ENCODE measurements around the gene SCNM1.
"Not testable (repeated sequence)": the region's sequence is repeated elsewhere in the genome, so short reads cannot be mapped to it uniquely, and the experiment has no call there.

SCNM1 gene

DNA sequence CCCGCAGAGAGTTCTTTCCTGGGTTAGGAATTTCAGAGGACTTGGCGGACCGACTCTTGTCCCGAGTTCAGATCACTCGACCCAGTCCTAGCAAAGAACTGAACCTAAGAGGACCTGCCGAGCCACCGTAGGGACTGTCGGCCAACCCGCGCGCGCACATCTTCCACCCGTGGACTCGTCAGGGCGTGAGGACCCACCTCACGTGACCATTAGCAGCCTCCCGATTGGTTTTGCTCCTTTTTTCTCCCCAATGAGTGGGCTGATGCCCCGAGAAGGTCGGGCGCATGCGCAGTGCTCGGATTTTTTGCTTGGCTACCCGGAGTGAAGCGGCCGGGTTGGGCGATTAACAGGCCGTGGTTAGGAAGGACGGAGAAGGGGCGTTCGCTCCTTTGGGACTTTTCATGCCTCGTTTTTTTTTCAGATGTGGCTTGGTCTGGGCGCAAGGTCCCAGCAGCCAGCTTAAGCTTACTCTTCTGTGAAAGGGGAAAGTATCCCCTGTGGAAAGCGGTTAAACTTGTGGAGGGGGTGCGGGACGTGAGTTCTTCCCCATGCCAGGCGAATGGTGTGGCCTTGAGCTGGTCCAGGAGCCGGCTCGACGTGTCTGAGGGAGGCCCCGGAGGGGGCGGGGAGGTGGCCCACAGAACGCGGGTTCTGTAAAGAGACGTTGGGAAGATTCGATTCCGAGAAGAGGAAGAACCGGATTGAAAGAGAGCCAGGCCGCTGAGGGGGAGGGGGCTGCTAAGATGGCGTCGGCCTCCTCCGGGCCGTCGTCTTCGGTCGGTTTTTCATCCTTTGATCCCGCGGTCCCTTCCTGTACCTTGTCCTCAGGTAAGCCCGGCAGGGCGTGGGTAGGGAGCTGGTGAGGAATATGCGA is 32.5 kb downstream of the SCNM1 start, which contains the start of gene PIP5K1A:
Gene PIP5K1A (plus strand): TSS at position 299 of the 874 bp plus-strand sequence. CDS start 445 bp downstream, at position 744.
- H3K27me3 Mint-ChIP-seq: no peaks in the 10 kb centered on the region
- H3K9me3 Mint-ChIP-seq: no peaks in the 10 kb centered on the region
- peak within 1 kb of the TSS; percentile 100 for H3K4me3 Mint-ChIP-seq
- H3K27ac Mint-ChIP-seq: peak within 1 kb of the TSS; percentile 99
- H3K36me3 Mint-ChIP-seq: peaks cover 11% of the 10 kb centered on the region
- peaks cover 45% of the 10 kb centered on the region for H3K4me1 Mint-ChIP-seq

DNA sequence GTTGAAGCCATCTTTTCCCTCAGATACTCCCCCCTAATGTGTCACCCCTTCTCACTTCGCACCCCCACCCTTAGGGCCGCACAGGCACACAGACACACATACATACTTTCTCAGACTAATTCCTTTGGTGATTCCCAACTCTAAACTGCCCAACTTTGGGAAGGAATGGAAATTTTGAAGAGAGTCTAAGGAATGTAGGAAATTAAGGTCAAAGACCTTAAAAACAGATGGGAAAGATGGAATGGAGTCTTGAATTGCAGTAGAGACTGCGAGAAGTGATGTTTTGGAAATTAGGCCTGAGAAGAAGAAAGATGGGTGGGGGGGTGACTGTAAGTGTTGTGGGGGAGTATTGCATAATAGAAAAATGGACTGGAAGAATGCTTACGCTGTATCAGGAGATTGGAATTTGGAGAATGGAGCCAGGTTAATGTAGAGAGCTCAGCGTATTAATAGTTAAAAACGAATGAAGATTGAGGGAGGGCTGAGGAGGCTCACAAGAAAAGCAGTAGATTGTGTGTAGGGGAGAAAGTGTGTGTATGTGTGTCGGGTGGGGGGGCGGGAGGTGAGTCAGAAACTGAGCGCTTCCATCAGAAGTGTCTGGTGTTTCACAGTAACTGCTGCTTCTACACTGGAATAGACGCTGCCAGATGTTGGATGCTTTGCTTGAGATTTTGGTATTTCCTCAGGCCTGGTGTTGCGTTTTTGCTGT is 34.1 kb downstream of the SCNM1 start:
- peaks cover 53% of the 10 kb centered on the region for H3K4me1 Mint-ChIP-seq
- peaks cover 11% of the 10 kb centered on the region for H3K36me3 Mint-ChIP-seq
- H3K27me3 Mint-ChIP-seq: no peaks in the 10 kb centered on the region
- no peaks in the 10 kb centered on the region for H3K9me3 Mint-ChIP-seq
- peak overlapping the region; percentile 99 for H3K27ac Mint-ChIP-seq
- H3K4me3 Mint-ChIP-seq: peak overlapping the region; percentile 100

DNA sequence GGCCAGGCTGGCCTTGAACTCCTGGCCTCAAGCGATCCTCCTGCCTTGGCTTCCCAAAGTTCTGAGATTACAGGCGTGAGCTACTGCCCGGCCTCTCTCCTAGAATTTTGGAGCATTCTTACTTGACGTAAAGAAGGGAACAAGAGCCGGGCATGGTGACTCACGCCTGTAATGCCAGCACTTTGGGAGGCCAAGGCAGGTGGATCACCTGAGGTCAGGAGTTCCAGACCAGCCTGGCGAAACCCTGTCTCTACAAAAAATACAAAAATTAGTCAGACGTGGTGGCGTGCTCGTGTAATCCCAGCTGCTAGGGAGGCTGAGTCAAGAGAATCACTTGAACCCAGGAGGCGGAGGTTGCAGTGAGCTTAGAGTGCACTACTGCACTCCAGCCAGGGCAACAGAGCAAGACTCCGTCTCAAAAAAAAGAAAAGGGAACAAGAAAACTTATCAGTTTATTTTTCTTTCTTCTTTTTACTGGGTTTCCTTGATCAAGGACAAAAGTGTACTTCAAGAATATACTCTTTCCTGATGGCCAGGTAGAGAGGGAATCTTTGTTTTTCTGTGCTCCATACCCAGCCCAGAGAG is 39.5 kb downstream of the SCNM1 start:
- H3K27ac Mint-ChIP-seq, H3K4me3 Mint-ChIP-seq, H3K9me3 Mint-ChIP-seq, H3K27me3 Mint-ChIP-seq, H3K36me3 Mint-ChIP-seq: not testable (repeated sequence)
- H3K4me1 Mint-ChIP-seq: peaks cover 30% of the 10 kb centered on the region

DNA sequence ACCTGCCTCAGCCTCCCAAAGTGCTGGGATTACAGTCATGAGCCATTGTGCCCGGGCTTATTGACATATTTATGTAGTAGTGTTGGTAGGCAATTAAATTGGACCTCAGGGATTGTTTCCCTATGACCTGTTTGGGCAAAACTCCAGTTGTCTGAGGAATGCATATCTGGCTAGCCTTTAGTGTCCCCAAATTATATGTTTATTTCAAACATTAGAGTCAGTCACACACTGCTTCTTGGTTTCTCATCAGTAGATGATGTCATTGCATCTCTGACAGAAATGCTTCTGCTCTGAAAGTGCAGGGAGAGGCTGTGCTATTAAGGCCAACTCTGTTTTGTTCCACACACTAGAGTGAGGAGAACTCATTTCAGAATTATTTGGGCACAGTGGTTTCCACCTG is 44.9 kb downstream of the SCNM1 start:
- peak overlapping the region; percentile 11 for H3K4me3 Mint-ChIP-seq

DNA sequence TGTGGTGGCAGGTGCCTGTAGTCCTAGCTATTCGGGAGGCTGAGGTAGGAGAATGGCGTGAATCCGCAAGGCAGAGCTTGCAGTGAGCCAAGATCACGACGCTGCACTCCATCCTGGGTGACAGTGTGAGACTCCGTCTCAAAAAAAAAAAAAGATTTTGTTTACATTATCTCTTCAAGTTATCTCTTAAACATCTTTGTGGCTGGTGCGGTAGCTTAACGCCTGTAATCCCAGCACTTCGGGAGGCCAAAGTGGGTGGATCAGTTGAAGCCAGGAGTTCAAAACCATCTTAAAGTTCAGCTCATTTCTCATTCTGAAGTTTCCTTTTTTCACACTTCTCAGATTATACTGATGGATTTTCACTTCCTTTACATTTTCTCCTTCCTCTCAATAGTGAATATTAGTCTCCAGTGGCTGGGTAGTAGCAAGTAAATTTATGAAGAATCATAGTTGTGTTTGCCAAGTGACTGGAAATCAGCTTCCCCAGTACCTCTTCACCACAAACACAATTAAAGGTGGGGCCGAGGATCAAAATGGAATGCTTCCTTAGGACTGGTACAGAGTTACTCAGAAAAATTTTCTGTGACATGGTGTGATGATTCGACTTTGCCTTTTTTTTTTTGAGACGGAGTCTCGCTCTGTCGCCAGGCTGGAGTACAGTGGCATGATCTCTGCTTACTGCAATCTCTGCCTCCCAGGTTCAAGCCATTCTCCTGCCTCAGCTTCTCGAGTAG is 46.2 kb downstream of the SCNM1 start:
- H3K36me3 Mint-ChIP-seq: peaks cover 10% of the 10 kb centered on the region
- no peaks in the 10 kb centered on the region for H3K27me3 Mint-ChIP-seq
- no peaks in the 10 kb centered on the region for H3K9me3 Mint-ChIP-seq
- H3K4me3 Mint-ChIP-seq: peak overlapping the region; percentile 61
- peaks cover 39% of the 10 kb centered on the region for H3K4me1 Mint-ChIP-seq
- H3K27ac Mint-ChIP-seq: peak overlapping the region; percentile 59

More for the DNA sequence above, 44.9 kb downstream of the SCNM1 start:
- H3K27me3 Mint-ChIP-seq: no peaks in the 10 kb centered on the region
- H3K27ac Mint-ChIP-seq: no peak overlapping the region
- peaks cover 10% of the 10 kb centered on the region for H3K36me3 Mint-ChIP-seq
- H3K4me1 Mint-ChIP-seq: peaks cover 38% of the 10 kb centered on the region
- H3K9me3 Mint-ChIP-seq: no peaks in the 10 kb centered on the region

DNA sequence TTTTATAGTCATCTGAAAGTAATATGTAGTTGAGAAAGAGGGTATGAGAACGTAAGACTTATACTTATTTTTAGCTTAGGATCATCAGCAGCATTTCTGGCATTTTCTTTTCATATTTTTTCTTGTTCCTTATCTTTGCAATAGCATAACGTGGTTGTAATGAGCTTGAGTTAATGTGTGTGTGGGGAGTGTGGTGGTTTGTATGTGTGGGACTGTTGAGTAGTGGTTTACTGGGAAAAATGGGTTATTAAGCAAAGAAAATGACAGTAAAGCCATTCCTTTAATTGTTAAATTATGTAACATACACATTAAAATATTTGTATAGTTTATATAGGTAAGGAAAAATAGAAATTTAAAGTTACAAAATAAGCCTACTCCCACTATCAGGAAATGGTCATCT is 47.6 kb downstream of the SCNM1 start:
- Mint-ChIP-seq H3K27me3 (no peaks in the 10 kb centered on the region), H3K36me3 (peaks cover 10% of the 10 kb centered on the region), H3K4me1 (peaks cover 39% of the 10 kb centered on the region), H3K4me3 (peak overlapping the region; percentile 30), H3K9me3 (no peaks in the 10 kb centered on the region), H3K27ac (no peak overlapping the region)

Data from activated naive CD4-positive, alpha-beta T cell treated with anti-CD3 and anti-CD28 coated beads, Interleukin-2, amount 50 U/mL, for 24 hours (primary cell).